ENCODE data around the gene FNDC3B.

Gene FNDC3B

DNA sequence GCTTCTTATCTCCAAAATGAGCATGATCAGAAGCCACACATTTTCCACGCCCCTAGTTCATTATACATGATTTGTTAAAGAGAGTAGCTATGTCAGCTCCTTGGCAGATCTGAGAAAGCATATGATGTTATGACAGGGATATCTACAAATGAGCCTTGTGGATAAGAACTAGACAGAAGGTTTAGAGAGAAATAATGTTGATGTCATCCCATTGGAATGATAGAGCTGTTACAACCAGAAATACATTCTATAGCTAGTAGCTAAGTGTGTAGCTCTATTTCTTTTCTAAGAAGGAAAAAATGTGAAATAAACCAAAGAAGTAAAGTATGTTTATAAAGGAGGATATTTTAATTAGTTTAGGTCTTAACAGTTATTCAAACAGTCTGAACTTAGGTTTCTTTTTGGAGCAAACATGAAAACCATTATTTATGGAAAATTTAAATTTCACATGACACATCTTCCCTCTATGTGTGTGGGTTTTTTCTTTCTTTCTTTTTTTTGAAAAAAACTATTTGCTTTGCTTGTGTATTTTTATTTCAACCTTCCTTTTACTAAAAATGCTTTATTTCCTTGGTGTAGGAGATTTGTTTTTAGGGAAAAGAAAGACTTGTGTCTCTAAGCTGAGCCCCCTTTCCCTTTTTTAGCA, 241.2 kb downstream of the FNDC3B start:
- H3K27me3 ChIP-seq, result no peaks in the 10 kb centered on the region
- no peaks in the 10 kb centered on the region for H3K9me3 ChIP-seq
- no peaks in the 10 kb centered on the region for H3K36me3 ChIP-seq
- no peak overlapping the region for H3K4me3 ChIP-seq (ENCODE audit: low read depth in 1 of 2, low read length in 1 of 2)
- no peak overlapping the region for H3K27ac ChIP-seq
- TF ChIP-seq, protein P1, sequence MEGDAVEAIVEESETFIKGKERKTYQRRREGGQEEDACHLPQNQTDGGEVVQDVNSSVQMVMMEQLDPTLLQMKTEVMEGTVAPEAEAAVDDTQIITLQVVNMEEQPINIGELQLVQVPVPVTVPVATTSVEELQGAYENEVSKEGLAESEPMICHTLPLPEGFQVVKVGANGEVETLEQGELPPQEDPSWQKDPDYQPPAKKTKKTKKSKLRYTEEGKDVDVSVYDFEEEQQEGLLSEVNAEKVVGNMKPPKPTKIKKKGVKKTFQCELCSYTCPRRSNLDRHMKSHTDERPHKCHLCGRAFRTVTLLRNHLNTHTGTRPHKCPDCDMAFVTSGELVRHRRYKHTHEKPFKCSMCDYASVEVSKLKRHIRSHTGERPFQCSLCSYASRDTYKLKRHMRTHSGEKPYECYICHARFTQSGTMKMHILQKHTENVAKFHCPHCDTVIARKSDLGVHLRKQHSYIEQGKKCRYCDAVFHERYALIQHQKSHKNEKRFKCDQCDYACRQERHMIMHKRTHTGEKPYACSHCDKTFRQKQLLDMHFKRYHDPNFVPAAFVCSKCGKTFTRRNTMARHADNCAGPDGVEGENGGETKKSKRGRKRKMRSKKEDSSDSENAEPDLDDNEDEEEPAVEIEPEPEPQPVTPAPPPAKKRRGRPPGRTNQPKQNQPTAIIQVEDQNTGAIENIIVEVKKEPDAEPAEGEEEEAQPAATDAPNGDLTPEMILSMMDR (IDR thresholded peaks at IDR 0.05), result no peak
- peaks cover 6 to 7% of the 10 kb centered on the region in 2 experiments for H3K4me1 ChIP-seq (ENCODE audit: control insufficient read depth in 1 of 2, insufficient read depth in 1 of 2, low read depth in 1 of 2, low read length in 1 of 2)

DNA sequence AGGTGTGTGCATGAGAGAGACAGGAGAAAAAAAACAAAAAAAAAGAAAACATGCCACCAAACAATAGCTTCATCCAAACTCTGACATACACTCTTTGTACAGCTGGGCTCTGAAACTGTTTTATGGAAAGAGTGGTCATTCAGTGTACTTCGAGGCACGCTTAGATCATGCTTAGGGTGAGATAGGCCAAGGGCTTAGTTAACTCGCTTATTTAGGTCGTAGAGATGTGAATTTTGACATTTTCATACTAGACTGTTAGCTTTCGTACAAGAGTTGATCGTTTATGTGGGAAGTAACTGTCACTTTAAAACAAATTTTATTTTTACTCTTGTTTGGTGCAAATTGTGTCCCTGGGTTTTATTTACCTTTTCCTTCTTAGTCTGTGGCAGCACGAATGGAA, 242.5 kb downstream of the FNDC3B start:
- Histone ChIP-seq H3K9me3 (no peaks in the 10 kb centered on the region), H3K36me3 (peaks cover 6% of the 10 kb centered on the region), H3K4me1 (ENCODE audit: control insufficient read depth in 1 of 2, insufficient read depth in 1 of 2, low read depth in 1 of 2, low read length in 1 of 2) (peaks cover 6 to 7% of the 10 kb centered on the region in 2 experiments), H3K4me3 (ENCODE audit: low read depth in 1 of 2, low read length in 1 of 2) (no peak overlapping the region), H3K27me3 (no peaks in the 10 kb centered on the region), H3K27ac (no peak overlapping the region)
- TF ChIP-seq, protein P1 (IDR thresholded peaks at IDR 0.05), result no peak

GRCh38 chr3:172282850-172283249, 243.5 kb downstream of the FNDC3B start:
- H3K36me3 ChIP-seq, result peaks cover 16% of the 10 kb centered on the region
- H3K27me3 ChIP-seq, result no peaks in the 10 kb centered on the region
- TF ChIP-seq, protein P1 (IDR thresholded peaks at IDR 0.05), result no peak
- no peak overlapping the region for H3K4me3 ChIP-seq (ENCODE audit: low read depth in 1 of 2, low read length in 1 of 2)
- H3K4me1 ChIP-seq (ENCODE audit: control insufficient read depth in 1 of 2, insufficient read depth in 1 of 2, low read depth in 1 of 2, low read length in 1 of 2), result peaks cover 6 to 7% of the 10 kb centered on the region in 2 experiments
- no peak overlapping the region for H3K27ac ChIP-seq
- H3K9me3 ChIP-seq, result no peaks in the 10 kb centered on the region

- H3K4me1 ChIP-seq (ENCODE audit: control insufficient read depth in 1 of 2, insufficient read depth in 1 of 2, low read depth in 1 of 2, low read length in 1 of 2), result peaks cover 6 to 7% of the 10 kb centered on the region in 2 experiments
- peak overlapping the region; percentile 48 for H3K27ac ChIP-seq
- no peaks in the 10 kb centered on the region for H3K27me3 ChIP-seq
- TF ChIP-seq, protein P1 (IDR thresholded peaks at IDR 0.05), result no peak
- H3K36me3 ChIP-seq, result peaks cover 26% of the 10 kb centered on the region
- H3K9me3 ChIP-seq, result no peaks in the 10 kb centered on the region
- H3K4me3 ChIP-seq (ENCODE audit: low read depth in 1 of 2, low read length in 1 of 2), result no peak overlapping the region
Measured at GRCh38 chr3:172283841-172284357, 244.5 kb downstream of the FNDC3B start.

GRCh38 chr3:172285844-172286243, 246.5 kb downstream of the FNDC3B start:
- Histone ChIP-seq H3K9me3 (no peaks in the 10 kb centered on the region), H3K4me1 (ENCODE audit: control insufficient read depth in 1 of 2, insufficient read depth in 1 of 2, low read depth in 1 of 2, low read length in 1 of 2) (peaks cover 6 to 7% of the 10 kb centered on the region in 2 experiments), H3K27me3 (no peaks in the 10 kb centered on the region), H3K36me3 (peaks cover 27% of the 10 kb centered on the region), H3K27ac (no peak overlapping the region), H3K4me3 (ENCODE audit: low read depth in 1 of 2, low read length in 1 of 2) (no peak overlapping the region)
- TF ChIP-seq, protein P1 (IDR thresholded peaks at IDR 0.05), result no peak
